K562 (cell line): Measurements from ENCODE around the gene CLCF1. TPM values are rescaled to one million over a fixed set of nuclear protein-coding genes. Genes with fewer than 3 reads are reported as not detected.

Experiments used
- BRCA1 ChIP-seq, 2 experiments: fragments of 450-650 bp in 1 of 2; sonication (generic) in 1 of 2; formaldehyde crosslinking in 1 of 2; IDR thresholded peaks; 2 replicates each; pipeline versions ENCODE4 v1.5.0 to v1.6.1; 2017 to 2020; ENCODE audit warnings: mild to moderate bottlenecking in 1 of 2, missing genetic modification reagents in 1 of 2
- CAMTA2 ChIP-seq: fragments of 250-450 bp; sonication (Bioruptor Pico); conservative IDR thresholded peaks from 2 replicates; pipeline ENCODE4 v1.5.1; 2022
- CBX2 ChIP-seq: fragments of 200-600 bp; sonication (generic); IDR thresholded peaks from one replicate; pipeline ENCODE4 v1.6.1; 2012; ENCODE audit warnings: mild to moderate bottlenecking, low read length, inconsistent platforms; ENCODE audit not compliant: insufficient read depth, poor library complexity, severe bottlenecking
- CREM ChIP-seq: IDR thresholded peaks from 2 replicates; pipeline ENCODE4 v1.6.1; 2014; ENCODE audit warnings: antibody characterized with exemption, low read depth
- ERF ChIP-seq: fragments of 450-650 bp; formaldehyde crosslinking; IDR thresholded peaks from 2 replicates; pipeline ENCODE4 v1.4.0; 2020; ENCODE audit warnings: mild to moderate bottlenecking, mixed read lengths
- MCM7 ChIP-seq, 2 experiments: fragments of 450-650 bp; IDR thresholded peaks; 2 replicates each; pipeline ENCODE4 v1.6.1; 2016 to 2018
- MEF2D ChIP-seq: conservative IDR thresholded peaks from 2 replicates; pipeline ENCODE4 v1.6.1; 2016; ENCODE audit warnings: low read depth, missing genetic modification characterization, missing compliant biosample characterization
- MIER1 ChIP-seq: fragments of 450-650 bp; IDR thresholded peaks from 2 replicates; pipeline ENCODE4 v1.6.1; 2016; ENCODE audit warnings: antibody characterized with exemption, mild to moderate bottlenecking, low read depth
- NR2C1 ChIP-seq, 2 experiments: fragments of 450-650 bp; IDR thresholded peaks; 2 replicates each; pipeline ENCODE4 v1.6.1; 2017; ENCODE audit warnings: mild to moderate bottlenecking in 2 of 2, antibody characterized with exemption in 1 of 2, inconsistent platforms in 1 of 2, missing compliant biosample characterization in 1 of 2, missing genetic modification characterization in 1 of 2
- PTRF ChIP-seq: fragments of 450-650 bp; IDR thresholded peaks from 2 replicates; pipeline ENCODE4 v1.6.1; 2016; ENCODE audit warnings: mild to moderate bottlenecking, missing genetic modification characterization, missing compliant biosample characterization
- RBBP5 ChIP-seq: fragments of 200-600 bp; sonication (generic); IDR thresholded peaks from 2 replicates; pipeline ENCODE4 v1.6.1; 2012; ENCODE audit warnings: borderline replicate concordance, mild to moderate bottlenecking, low read length, control low read depth, inconsistent platforms; ENCODE audit not compliant: insufficient read depth, poor library complexity, severe bottlenecking
- RNF2 ChIP-seq: sonication (generic); IDR thresholded peaks from 2 replicates; pipeline ENCODE4 v1.6.1; 2016
- ZKSCAN3 ChIP-seq: fragments of 250-450 bp; sonication (Bioruptor Pico); IDR thresholded peaks from 2 replicates; pipeline ENCODE4 v1.4.0; 2020
- ZNF212 ChIP-seq: fragments of 450-650 bp; formaldehyde crosslinking; IDR thresholded peaks from 2 replicates; pipeline ENCODE4 v1.4.0; 2020; ENCODE audit warnings: mild to moderate bottlenecking
- ZNF3 ChIP-seq: fragments of 250-450 bp; sonication (Bioruptor Pico); IDR thresholded peaks from 2 replicates; pipeline ENCODE4 v1.5.0; 2021; ENCODE audit warnings: mild to moderate bottlenecking, moderate library complexity
- ZNF316 ChIP-seq: fragments of 450-650 bp; IDR thresholded peaks from 2 replicates; pipeline ENCODE4 v1.6.1; 2016
- ZNF717 ChIP-seq: fragments of 250-450 bp; sonication (Bioruptor Pico); IDR thresholded peaks from 2 replicates; pipeline ENCODE4 v1.5.0; 2021
- polyA plus RNA-seq, 8 experiments: library from polyadenylated mRNA; depleted of rRNA in 4 of 8; stranded (reverse) in 5 of 8; unstranded in 3 of 8; fragments of >200 nt; fragmentation: Nextera tagmentation in 2 of 8; fragmentation: Illumina TruSeq in 1 of 8; extraction: Ambion mirVana in 2 of 8; extraction: Trizol in 1 of 8; gene quantifications; 2 replicates each; pipeline versions ENCODE4 v1.2.1 to v1.2.3, GENCODE V29; 2011 to 2014; ENCODE audit warnings: inconsistent platforms in 1 of 8, missing spikeins in 1 of 8
- total RNA-seq, 7 experiments: library from RNA; depleted of rRNA in 6 of 7; stranded (reverse); fragments of >200 nt in 6 of 7; fragmentation: Illumina TruSeq in 2 of 7; extraction: Trizol in 2 of 7; gene quantifications; 2 replicates each; pipeline versions ENCODE4 v1.2.1 to v1.2.3, GENCODE V29; 2011 to 2021; ENCODE audit warnings: low replicate concordance in 1 of 7
- TF ChIP-seq, protein P1 (sequence below): fragments of 450-650 bp; formaldehyde crosslinking; IDR thresholded peaks from 2 replicates; pipeline ENCODE4 v1.4.0; 2022; ENCODE audit warnings: missing genetic modification characterization
- TF ChIP-seq, protein P2 (sequence below): fragments of 250-450 bp; sonication (Bioruptor Pico); IDR thresholded peaks from 2 replicates; pipeline ENCODE4 v1.9.0; 2021; ENCODE audit warnings: mild to moderate bottlenecking, inconsistent platforms
- TF ChIP-seq, protein P3 (sequence below), 3 experiments: IDR thresholded peaks in 2 of 3; conservative IDR thresholded peaks in 1 of 3; 2 replicates each; pipeline ENCODE4 v1.5.1; 2011 to 2012; ENCODE audit warnings: low read length in 3 of 3, mild to moderate bottlenecking in 3 of 3, control low read depth in 2 of 3, improper control_type of control experiment in 1 of 3, inconsistent platforms in 1 of 3, low read depth in 1 of 3, mixed read lengths in 1 of 3, moderate library complexity in 1 of 3; ENCODE audit not compliant: insufficient read depth in 2 of 3
- TF ChIP-seq, protein P4 (sequence below): fragments of 450-650 bp; IDR thresholded peaks from 2 replicates; pipeline ENCODE4 v1.6.1; 2017; ENCODE audit warnings: mild to moderate bottlenecking, moderate library complexity
- TF ChIP-seq, protein P5 (sequence below): sonication (generic); IDR thresholded peaks from 2 replicates; pipeline ENCODE4 v1.6.1; 2016

The CLCF1 gene
- total and polyA plus RNA-seq, 9 of the 15 experiments (the other 6 are each of a cell fraction or from before 2014, with no cell fraction given) = 0.49 to 5.8 (median 3.0) TPM

DNA sequence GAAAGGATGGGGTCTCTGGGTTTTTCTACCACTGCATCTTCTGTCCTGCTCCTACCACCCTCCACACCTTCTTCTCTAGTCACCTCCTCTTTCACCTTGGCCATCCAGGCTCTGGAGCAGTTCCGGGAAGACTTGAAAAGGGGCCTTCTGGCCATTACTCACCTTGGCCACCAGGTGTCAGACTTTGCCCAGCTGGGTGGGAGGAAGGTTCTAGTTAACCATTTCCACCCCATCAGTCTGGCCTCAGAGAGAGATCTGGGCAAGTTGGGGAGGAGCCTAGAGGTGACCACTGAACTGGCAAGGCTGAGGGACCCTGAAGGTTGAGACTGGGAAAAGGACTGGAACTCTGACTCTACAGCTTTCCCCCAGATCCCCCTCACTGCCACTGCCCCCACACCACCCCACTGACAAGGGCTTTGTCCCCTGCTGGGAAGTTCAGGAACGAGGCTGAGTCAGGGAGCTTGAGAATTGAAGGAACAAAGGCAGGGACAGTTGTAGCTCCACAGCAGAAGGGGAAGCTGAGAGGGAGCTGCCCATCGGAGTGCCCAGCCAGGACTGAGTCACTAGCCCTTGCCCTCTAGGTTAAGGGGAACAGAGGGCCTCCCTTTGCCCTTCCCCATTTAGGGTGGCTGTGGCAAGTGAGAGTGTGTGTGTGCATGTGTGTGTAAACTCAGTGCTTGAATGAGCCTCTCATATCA is 16.4 kb downstream of the CLCF1 start (continued):
- TF ChIP-seq MEF2D (tag) (no peak), ZKSCAN3 (CRISPR knock-in tag) (no peak), NR2C1 (IDR thresholded peaks at IDR 0.05) (no peak), NR2C1 (tag; IDR thresholded peaks at IDR 0.05) (no peak), CBX2 (no peak), CAMTA2 (CRISPR knock-in tag) (no peak), BRCA1 (IDR thresholded peaks at IDR 0.05) (no peak), BRCA1 (CRISPR knock-in tag; IDR thresholded peaks at IDR 0.05) (no peak), ZNF316 (no peak), RNF2 (no peak), MIER1 (no peak), ZNF212 (CRISPR knock-in tag) (no peak), PTRF (tag) (no peak), CREM (peak; percentile 41; the same call in 1 of the 2 replicates), RBBP5 (no peak), ZNF3 (CRISPR knock-in tag) (no peak), MCM7 (IDR thresholded peaks at IDR 0.05) (no peak), ZNF717 (CRISPR knock-in tag) (no peak), ERF (CRISPR knock-in tag) (no peak)
- TF ChIP-seq, protein P1, sequence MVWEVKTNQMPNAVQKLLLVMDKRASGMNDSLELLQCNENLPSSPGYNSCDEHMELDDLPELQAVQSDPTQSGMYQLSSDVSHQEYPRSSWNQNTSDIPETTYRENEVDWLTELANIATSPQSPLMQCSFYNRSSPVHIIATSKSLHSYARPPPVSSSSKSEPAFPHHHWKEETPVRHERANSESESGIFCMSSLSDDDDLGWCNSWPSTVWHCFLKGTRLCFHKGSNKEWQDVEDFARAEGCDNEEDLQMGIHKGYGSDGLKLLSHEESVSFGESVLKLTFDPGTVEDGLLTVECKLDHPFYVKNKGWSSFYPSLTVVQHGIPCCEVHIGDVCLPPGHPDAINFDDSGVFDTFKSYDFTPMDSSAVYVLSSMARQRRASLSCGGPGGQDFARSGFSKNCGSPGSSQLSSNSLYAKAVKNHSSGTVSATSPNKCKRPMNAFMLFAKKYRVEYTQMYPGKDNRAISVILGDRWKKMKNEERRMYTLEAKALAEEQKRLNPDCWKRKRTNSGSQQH (CRISPR knock-in tag) = no peak
- TF ChIP-seq, protein P2, sequence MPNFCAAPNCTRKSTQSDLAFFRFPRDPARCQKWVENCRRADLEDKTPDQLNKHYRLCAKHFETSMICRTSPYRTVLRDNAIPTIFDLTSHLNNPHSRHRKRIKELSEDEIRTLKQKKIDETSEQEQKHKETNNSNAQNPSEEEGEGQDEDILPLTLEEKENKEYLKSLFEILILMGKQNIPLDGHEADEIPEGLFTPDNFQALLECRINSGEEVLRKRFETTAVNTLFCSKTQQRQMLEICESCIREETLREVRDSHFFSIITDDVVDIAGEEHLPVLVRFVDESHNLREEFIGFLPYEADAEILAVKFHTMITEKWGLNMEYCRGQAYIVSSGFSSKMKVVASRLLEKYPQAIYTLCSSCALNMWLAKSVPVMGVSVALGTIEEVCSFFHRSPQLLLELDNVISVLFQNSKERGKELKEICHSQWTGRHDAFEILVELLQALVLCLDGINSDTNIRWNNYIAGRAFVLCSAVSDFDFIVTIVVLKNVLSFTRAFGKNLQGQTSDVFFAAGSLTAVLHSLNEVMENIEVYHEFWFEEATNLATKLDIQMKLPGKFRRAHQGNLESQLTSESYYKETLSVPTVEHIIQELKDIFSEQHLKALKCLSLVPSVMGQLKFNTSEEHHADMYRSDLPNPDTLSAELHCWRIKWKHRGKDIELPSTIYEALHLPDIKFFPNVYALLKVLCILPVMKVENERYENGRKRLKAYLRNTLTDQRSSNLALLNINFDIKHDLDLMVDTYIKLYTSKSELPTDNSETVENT = no peak
- TF ChIP-seq, protein P3, sequence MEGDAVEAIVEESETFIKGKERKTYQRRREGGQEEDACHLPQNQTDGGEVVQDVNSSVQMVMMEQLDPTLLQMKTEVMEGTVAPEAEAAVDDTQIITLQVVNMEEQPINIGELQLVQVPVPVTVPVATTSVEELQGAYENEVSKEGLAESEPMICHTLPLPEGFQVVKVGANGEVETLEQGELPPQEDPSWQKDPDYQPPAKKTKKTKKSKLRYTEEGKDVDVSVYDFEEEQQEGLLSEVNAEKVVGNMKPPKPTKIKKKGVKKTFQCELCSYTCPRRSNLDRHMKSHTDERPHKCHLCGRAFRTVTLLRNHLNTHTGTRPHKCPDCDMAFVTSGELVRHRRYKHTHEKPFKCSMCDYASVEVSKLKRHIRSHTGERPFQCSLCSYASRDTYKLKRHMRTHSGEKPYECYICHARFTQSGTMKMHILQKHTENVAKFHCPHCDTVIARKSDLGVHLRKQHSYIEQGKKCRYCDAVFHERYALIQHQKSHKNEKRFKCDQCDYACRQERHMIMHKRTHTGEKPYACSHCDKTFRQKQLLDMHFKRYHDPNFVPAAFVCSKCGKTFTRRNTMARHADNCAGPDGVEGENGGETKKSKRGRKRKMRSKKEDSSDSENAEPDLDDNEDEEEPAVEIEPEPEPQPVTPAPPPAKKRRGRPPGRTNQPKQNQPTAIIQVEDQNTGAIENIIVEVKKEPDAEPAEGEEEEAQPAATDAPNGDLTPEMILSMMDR (IDR thresholded peaks at IDR 0.05 in 2 of 3, conservative IDR thresholded peaks at IDR 0.05 in 1 of 3; ENCODE audit: insufficient read depth in 2 of 3, low read depth in 1 of 3, low read length in 3 of 3) = peak; percentile 92 to 98 (median 97)
- TF ChIP-seq, protein P4, sequence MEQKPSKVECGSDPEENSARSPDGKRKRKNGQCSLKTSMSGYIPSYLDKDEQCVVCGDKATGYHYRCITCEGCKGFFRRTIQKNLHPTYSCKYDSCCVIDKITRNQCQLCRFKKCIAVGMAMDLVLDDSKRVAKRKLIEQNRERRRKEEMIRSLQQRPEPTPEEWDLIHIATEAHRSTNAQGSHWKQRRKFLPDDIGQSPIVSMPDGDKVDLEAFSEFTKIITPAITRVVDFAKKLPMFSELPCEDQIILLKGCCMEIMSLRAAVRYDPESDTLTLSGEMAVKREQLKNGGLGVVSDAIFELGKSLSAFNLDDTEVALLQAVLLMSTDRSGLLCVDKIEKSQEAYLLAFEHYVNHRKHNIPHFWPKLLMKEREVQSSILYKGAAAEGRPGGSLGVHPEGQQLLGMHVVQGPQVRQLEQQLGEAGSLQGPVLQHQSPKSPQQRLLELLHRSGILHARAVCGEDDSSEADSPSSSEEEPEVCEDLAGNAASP = no peak
- TF ChIP-seq, protein P5, sequence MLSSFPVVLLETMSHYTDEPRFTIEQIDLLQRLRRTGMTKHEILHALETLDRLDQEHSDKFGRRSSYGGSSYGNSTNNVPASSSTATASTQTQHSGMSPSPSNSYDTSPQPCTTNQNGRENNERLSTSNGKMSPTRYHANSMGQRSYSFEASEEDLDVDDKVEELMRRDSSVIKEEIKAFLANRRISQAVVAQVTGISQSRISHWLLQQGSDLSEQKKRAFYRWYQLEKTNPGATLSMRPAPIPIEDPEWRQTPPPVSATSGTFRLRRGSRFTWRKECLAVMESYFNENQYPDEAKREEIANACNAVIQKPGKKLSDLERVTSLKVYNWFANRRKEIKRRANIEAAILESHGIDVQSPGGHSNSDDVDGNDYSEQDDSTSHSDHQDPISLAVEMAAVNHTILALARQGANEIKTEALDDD = peak; percentile 84
